HEK293T (cell line): ENCODE results near the gene LYSMD3.

ENCODE experiments used
- ARNT ChIP-seq: fragments of 450-650 bp; IDR thresholded peaks from 2 replicates; pipeline ENCODE4 v1.6.1; 2017; ENCODE audit warnings: mild to moderate bottlenecking
- BHLHE40 ChIP-seq: fragments of 450-650 bp; IDR thresholded peaks from 2 replicates; pipeline ENCODE4 v1.6.1; 2016; ENCODE audit warnings: mild to moderate bottlenecking, moderate library complexity, borderline replicate concordance
- CTBP1 ChIP-seq: fragments of 450-650 bp; IDR thresholded peaks from 2 replicates; pipeline ENCODE4 v1.6.1; 2016; ENCODE audit warnings: borderline replicate concordance
- ELF4 ChIP-seq: fragments of 450-650 bp; IDR thresholded peaks from 2 replicates; pipeline ENCODE4 v1.6.1; 2017; ENCODE audit warnings: antibody characterized with exemption
- FOXA1 ChIP-seq: fragments of 450-650 bp; IDR thresholded peaks from 2 replicates; pipeline ENCODE4 v1.6.1; 2016; ENCODE audit warnings: mild to moderate bottlenecking
- FOXK2 ChIP-seq: fragments of 450-650 bp; IDR thresholded peaks from 2 replicates; pipeline ENCODE4 v1.6.1; 2016; ENCODE audit warnings: mild to moderate bottlenecking
- FOXM1 ChIP-seq: fragments of 450-650 bp; IDR thresholded peaks from 2 replicates; pipeline ENCODE4 v1.6.1; 2017; ENCODE audit warnings: mild to moderate bottlenecking, borderline replicate concordance
- LEF1 ChIP-seq: fragments of 450-650 bp; IDR thresholded peaks from 2 replicates; pipeline ENCODE4 v1.6.1; 2017; ENCODE audit warnings: mild to moderate bottlenecking, borderline replicate concordance
- NFRKB ChIP-seq: fragments of 450-650 bp; IDR thresholded peaks from 2 replicates; pipeline ENCODE4 v1.6.1; 2016; ENCODE audit warnings: mild to moderate bottlenecking, moderate library complexity
- PKNOX1 ChIP-seq: fragments of 450-650 bp; IDR thresholded peaks from 2 replicates; pipeline ENCODE4 v1.6.1; 2016
- SUZ12 ChIP-seq: fragments of 450-650 bp; IDR thresholded peaks from 2 replicates; pipeline ENCODE4 v1.6.1; 2016; ENCODE audit warnings: mild to moderate bottlenecking
- TARDBP ChIP-seq: fragments of 450-650 bp; IDR thresholded peaks from 2 replicates; pipeline ENCODE4 v1.6.1; 2016
- ZNF384 ChIP-seq: fragments of 450-650 bp; IDR thresholded peaks from 2 replicates; pipeline ENCODE4 v1.6.1; 2016

- TF ChIP-seq TARDBP (no peak), ZNF384 (no peak), FOXA1 (no peak), ELF4 (no peak), FOXK2 (no peak), NFRKB (no peak), PKNOX1 (no peak), FOXM1 (no peak), ARNT (no peak), BHLHE40 (no peak), CTBP1 (no peak), LEF1 (no peak), SUZ12 (no peak)
Observed at GRCh38 chr5:90560771-90561170, 31.4 kb upstream of the LYSMD3 start.
